Measurements from ENCODE around the gene CIAO3.

GRCh38 chr16:764184-764750, 23.5 kb upstream of the CIAO3 start:
- TF ChIP-seq CTCF (IDR thresholded peaks at IDR 0.05; ENCODE audit: poor library complexity, severe bottlenecking), result no peak
- TF ChIP-seq TAF1 (IDR thresholded peaks at IDR 0.05; ENCODE audit: low read depth), result no peak
- TF ChIP-seq MXI1 (conservative IDR thresholded peaks at IDR 0.05; ENCODE audit: poor library complexity, severe bottlenecking), result no peak
- no peak for TF ChIP-seq EZH2 (IDR thresholded peaks at IDR 0.05; ENCODE audit: borderline replicate concordance, insufficient read depth, low read length, poor library complexity, severe bottlenecking)
- TF ChIP-seq SMC3 (conservative IDR thresholded peaks at IDR 0.05; ENCODE audit: poor library complexity), result no peak
